Urinary bladder (tissue), 4 donors: ENCODE data around the gene AOAH. TPM values are rescaled to one million over a fixed set of nuclear protein-coding genes. Genes with fewer than 3 reads are reported as not detected.

Experiments used
- DNase-seq: peaks from one replicate; pipeline ENCODE4 v3.0.0-alpha.2; 2015; ENCODE audit errors: extremely low spot score
- H3K27ac ChIP-seq: one replicate; pipeline ENCODE4 v1.5.1; 2013; ENCODE audit warnings: low read depth, mild to moderate bottlenecking, moderate library complexity
- H3K36me3 ChIP-seq: one replicate; pipeline ENCODE4 v1.6.1; 2013; ENCODE audit warnings: mild to moderate bottlenecking, moderate library complexity; ENCODE audit not compliant: insufficient read depth
- H3K4me1 ChIP-seq: one replicate; pipeline ENCODE4 v1.6.1; 2013; ENCODE audit warnings: mild to moderate bottlenecking, moderate library complexity; ENCODE audit not compliant: insufficient read depth
- H3K4me3 ChIP-seq: one replicate; pipeline ENCODE4 v1.5.1; 2013; ENCODE audit warnings: low read depth, low read length
- WGBS: extraction: QIAGEN DNeasy Blood & Tissue Kit; methylation state at CpG from one replicate; pipeline ENCODE4 v1.1.7; 2013; 5-methylcytosine and 5-hydroxymethylcytosine counted together
- polyA plus RNA-seq: library from polyadenylated mRNA; stranded (reverse); fragments of 200-250 nt; gene quantifications from one replicate; pipeline ENCODE4 v1.2.3, GENCODE V29; 2013
- total RNA-seq: library from RNA; depleted of rRNA; stranded (reverse); fragments of >200 nt; gene quantifications from one replicate; pipeline ENCODE4 v1.2.3, GENCODE V29; 2014
- donor health status: healthy with polysubstance abuse.
- donor health status: healthy.

Gene AOAH
- total and polyA plus RNA-seq, 2 donors, result 4.3 to 7.1 TPM

- Histone ChIP-seq H3K27ac (no peak overlapping the region), H3K36me3 (no peaks in the 10 kb centered on the region), H3K4me1 (no peaks in the 10 kb centered on the region), H3K4me3 (no peak overlapping the region)
- no peak for DNase-seq
- 86% methylated on average over 6 of the region's 6 CpGs for WGBS
These were observed 124.0 kb downstream of the AOAH start for GRCh38 chr7:36600314-36600682.

- no peaks in the 10 kb centered on the region for H3K36me3 ChIP-seq
- H3K4me3 ChIP-seq, result no peak overlapping the region
- H3K27ac ChIP-seq, result no peak overlapping the region
- 94% methylated on average over 10 of the region's 10 CpGs for WGBS
- DNase-seq, result no peak
- H3K4me1 ChIP-seq, result no peaks in the 10 kb centered on the region
These were observed 124.5 kb downstream of the AOAH start for GRCh38 chr7:36599645-36600313.

- WGBS, result 71% methylated on average over 3 of the region's 3 CpGs
- Histone ChIP-seq H3K36me3 (no peaks in the 10 kb centered on the region), H3K4me1 (no peaks in the 10 kb centered on the region), H3K4me3 (no peak overlapping the region), H3K27ac (no peak overlapping the region)
- DNase-seq, result no peak
These were observed 126.1 kb downstream of the AOAH start for GRCh38 chr7:36598054-36598674.

- no peak overlapping the region for H3K4me3 ChIP-seq
- no peak for DNase-seq
- H3K36me3 ChIP-seq, result no peaks in the 10 kb centered on the region
- no peaks in the 10 kb centered on the region for H3K4me1 ChIP-seq
- WGBS, result 60% methylated on average over 7 of the region's 7 CpGs
- H3K27ac ChIP-seq, result no peak overlapping the region
These were observed 127.1 kb downstream of the AOAH start for GRCh38 chr7:36597090-36597773.

- Histone ChIP-seq H3K27ac (no peak overlapping the region), H3K4me1 (no peaks in the 10 kb centered on the region), H3K36me3 (no peaks in the 10 kb centered on the region), H3K4me3 (no peak overlapping the region)
- 90% methylated on average over 2 of the region's 2 CpGs for WGBS
- no peak for DNase-seq
These were observed 129.8 kb downstream of the AOAH start for GRCh38 chr7:36594445-36594844.

- no peak overlapping the region for H3K27ac ChIP-seq
- DNase-seq, result no peak
- no peaks in the 10 kb centered on the region for H3K4me1 ChIP-seq
- WGBS, result 89% methylated on average over 3 of the region's 3 CpGs
- no peak overlapping the region for H3K4me3 ChIP-seq
- no peaks in the 10 kb centered on the region for H3K36me3 ChIP-seq
These were observed 132.7 kb downstream of the AOAH start for GRCh38 chr7:36591636-36592035.

- WGBS, result 83% methylated on average over 3 of the region's 3 CpGs
- no peak for DNase-seq
These were observed 134.9 kb downstream of the AOAH start for GRCh38 chr7:36589391-36589790.

GRCh38 chr7:36583318-36583717 is 141.0 kb downstream of the AOAH start:
- WGBS, result 51% methylated on average over 1 of the region's 1 CpG
- no peak for DNase-seq
- H3K4me3 ChIP-seq, result no peak overlapping the region
- H3K36me3 ChIP-seq, result no peaks in the 10 kb centered on the region
- H3K27ac ChIP-seq, result no peak overlapping the region
- no peaks in the 10 kb centered on the region for H3K4me1 ChIP-seq

More at GRCh38 chr7:36589391-36589790, 134.9 kb downstream of the AOAH start:
- no peak overlapping the region for H3K4me3 ChIP-seq
- no peaks in the 10 kb centered on the region for H3K36me3 ChIP-seq
- H3K4me1 ChIP-seq, result no peaks in the 10 kb centered on the region
- H3K27ac ChIP-seq, result no peak overlapping the region

GRCh38 chr7:36575832-36576231 is 148.5 kb downstream of the AOAH start:
- 82% methylated on average over 5 of the region's 5 CpGs for WGBS
- DNase-seq, result no peak
- Histone ChIP-seq H3K36me3 (no peaks in the 10 kb centered on the region), H3K4me3 (no peak overlapping the region), H3K4me1 (no peaks in the 10 kb centered on the region), H3K27ac (no peak overlapping the region)

GRCh38 chr7:36573066-36573465 is 151.2 kb downstream of the AOAH start:
- H3K27ac ChIP-seq, result no peak overlapping the region
- H3K4me1 ChIP-seq, result no peaks in the 10 kb centered on the region
- no peak for DNase-seq
- 79% methylated on average over 3 of the region's 3 CpGs for WGBS
- no peaks in the 10 kb centered on the region for H3K36me3 ChIP-seq
- no peak overlapping the region for H3K4me3 ChIP-seq

- no peak overlapping the region for H3K27ac ChIP-seq
- no peak overlapping the region for H3K4me3 ChIP-seq
- 0% methylated on average over 1 of the region's 1 CpG for WGBS
- no peak for DNase-seq
- H3K4me1 ChIP-seq, result no peaks in the 10 kb centered on the region
- H3K36me3 ChIP-seq, result no peaks in the 10 kb centered on the region
These were observed 153.1 kb downstream of the AOAH start for GRCh38 chr7:36571190-36571560.

GRCh38 chr7:36570528-36571189 is 153.6 kb downstream of the AOAH start:
- Histone ChIP-seq H3K4me1 (no peaks in the 10 kb centered on the region), H3K27ac (no peak overlapping the region), H3K4me3 (no peak overlapping the region), H3K36me3 (no peaks in the 10 kb centered on the region)
- DNase-seq, result no peak
- 78% methylated on average over 11 of the region's 11 CpGs for WGBS

- WGBS, result 41% methylated on average over 1 of the region's 1 CpG
- Histone ChIP-seq H3K36me3 (no peaks in the 10 kb centered on the region), H3K4me3 (no peak overlapping the region), H3K4me1 (no peaks in the 10 kb centered on the region), H3K27ac (no peak overlapping the region)
- DNase-seq, result no peak
These were observed 155.8 kb downstream of the AOAH start for GRCh38 chr7:36568452-36568849.
